Activated B cell treated with CpG ODN at 0.5 μM for 24 hours (primary cell): ENCODE data around the gene CPN2. TPM values are rescaled to one million over a fixed set of nuclear protein-coding genes. Genes with fewer than 3 reads are reported as not detected.
A peak's percentile ranks its signal among the peaks of the same experiment; 100 is the strongest.

Source experiments
- ATAC-seq: fragments of 200-7000 bp; cut with Tn5 transposase; one replicate; pipeline ENCODE4 v1.10.0; 2021; ENCODE audit warnings: low read depth, mild to moderate bottlenecking, moderate library complexity
- CTCF ChIA-PET: fragments of 350-600 bp; sonication (Branson Sonifier 250); formaldehyde crosslinking; loops from one replicate; lab custom pipeline; 2021; ENCODE audit warnings: antibody characterized with exemption; lab: Charles Lee
- POLR2A ChIA-PET: fragments of 350-600 bp; sonication (Branson Sonifier 250); formaldehyde crosslinking; loops from one replicate; lab custom pipeline; 2021; ENCODE audit warnings: antibody characterized with exemption; lab: Charles Lee
- DNase-seq: peaks from one replicate; pipeline ENCODE4 v3.0.0; 2022
- H3K27ac Mint-ChIP-seq: one replicate; pipeline ENCODE4 v1.8.0; 2020; ENCODE audit warnings: mixed read lengths
- H3K27me3 Mint-ChIP-seq: one replicate; pipeline ENCODE4 v1.8.0; 2021; ENCODE audit warnings: mixed read lengths
- H3K36me3 Mint-ChIP-seq: one replicate; pipeline ENCODE4 v1.8.0; 2021; ENCODE audit warnings: low read depth, mixed read lengths
- H3K4me1 Mint-ChIP-seq: one replicate; pipeline ENCODE4 v1.8.0; 2021; ENCODE audit warnings: mixed read lengths
- H3K4me3 Mint-ChIP-seq: one replicate; pipeline ENCODE4 v1.8.0; 2020; ENCODE audit warnings: mild to moderate bottlenecking, mixed read lengths
- H3K9me3 Mint-ChIP-seq: one replicate; pipeline ENCODE4 v1.8.0; 2020; ENCODE audit warnings: mixed read lengths
- intact Hi-C: fragments of 100-400 bp; cut with micrococcal nuclease; formaldehyde crosslinking; loops from one replicate; pipeline ENCODE4 v1.15.1; 2024
- total RNA-seq: library from RNA; stranded (reverse); gene quantifications from 2 replicates; pipeline ENCODE4 v1.2.3, GENCODE V29; 2022
- TF ChIP-seq, protein P1 (sequence below): fragments of 200-600 bp; IDR thresholded peaks from one replicate; pipeline ENCODE4 v1.8.0; 2022; ENCODE audit warnings: antibody characterized with exemption, mild to moderate bottlenecking

CPN2 gene
- total RNA-seq, 1 donor from 2014 or later = not detected

DNA sequence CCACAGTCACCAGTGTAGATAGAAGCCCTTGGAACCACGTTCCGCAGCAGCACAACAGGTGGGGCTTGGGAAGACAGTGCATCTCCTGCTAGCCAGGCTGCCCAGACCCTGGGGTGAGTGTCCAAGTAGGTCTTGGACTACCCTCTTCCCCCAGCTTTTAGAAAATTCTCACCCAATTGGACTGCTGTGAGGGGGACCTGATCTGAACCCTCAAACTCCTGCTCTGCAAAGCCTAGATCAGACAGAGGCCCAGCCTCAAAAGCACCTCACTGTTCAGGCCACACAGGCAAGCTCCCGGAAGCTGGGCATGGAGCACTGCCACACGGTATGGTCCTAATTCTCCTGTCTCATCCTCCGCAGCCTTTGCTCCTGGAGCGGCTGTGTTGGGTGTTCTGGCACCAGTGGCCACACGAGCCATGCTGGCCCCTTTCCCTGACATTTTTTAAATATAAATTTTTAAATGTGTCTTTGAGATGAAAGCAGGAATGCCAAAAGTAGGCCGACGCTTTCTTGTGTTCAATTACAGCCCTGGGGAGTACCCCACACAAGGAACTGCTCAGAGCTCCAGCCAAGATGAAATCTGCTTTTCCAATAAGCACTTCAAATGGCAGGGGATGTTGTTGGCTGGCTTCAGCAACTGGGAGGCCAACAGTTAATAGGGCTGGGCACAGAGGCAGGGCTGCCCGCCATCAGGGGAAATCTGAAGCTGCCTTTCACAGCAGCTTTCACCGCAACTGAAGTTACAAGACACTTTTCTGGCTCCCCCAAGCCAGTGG lies 40.9 kb downstream of the CPN2 start:
- TF ChIP-seq, protein P1, sequence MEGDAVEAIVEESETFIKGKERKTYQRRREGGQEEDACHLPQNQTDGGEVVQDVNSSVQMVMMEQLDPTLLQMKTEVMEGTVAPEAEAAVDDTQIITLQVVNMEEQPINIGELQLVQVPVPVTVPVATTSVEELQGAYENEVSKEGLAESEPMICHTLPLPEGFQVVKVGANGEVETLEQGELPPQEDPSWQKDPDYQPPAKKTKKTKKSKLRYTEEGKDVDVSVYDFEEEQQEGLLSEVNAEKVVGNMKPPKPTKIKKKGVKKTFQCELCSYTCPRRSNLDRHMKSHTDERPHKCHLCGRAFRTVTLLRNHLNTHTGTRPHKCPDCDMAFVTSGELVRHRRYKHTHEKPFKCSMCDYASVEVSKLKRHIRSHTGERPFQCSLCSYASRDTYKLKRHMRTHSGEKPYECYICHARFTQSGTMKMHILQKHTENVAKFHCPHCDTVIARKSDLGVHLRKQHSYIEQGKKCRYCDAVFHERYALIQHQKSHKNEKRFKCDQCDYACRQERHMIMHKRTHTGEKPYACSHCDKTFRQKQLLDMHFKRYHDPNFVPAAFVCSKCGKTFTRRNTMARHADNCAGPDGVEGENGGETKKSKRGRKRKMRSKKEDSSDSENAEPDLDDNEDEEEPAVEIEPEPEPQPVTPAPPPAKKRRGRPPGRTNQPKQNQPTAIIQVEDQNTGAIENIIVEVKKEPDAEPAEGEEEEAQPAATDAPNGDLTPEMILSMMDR = no peak
- ChIA-PET CTCF (interaction anchor here (0.9 to 1.0 kb wide), 3 partner anchors 12 to 645 kb away, joined by 3 to 5 read pairs (median 3); no protein-coding TSS in a partner anchor), POLR2A (interaction anchor here (0.9 to 2.3 kb wide), 2 partner anchors 206 to 306 kb away, joined by 3 to 8 read pairs; no protein-coding TSS in a partner anchor)
- H3K4me3 Mint-ChIP-seq = no peak overlapping the region
- H3K4me1 Mint-ChIP-seq = peaks cover 19% of the 10 kb centered on the region
- H3K27me3 Mint-ChIP-seq = peaks cover 12% of the 10 kb centered on the region
- intact Hi-C loops = no loop called here
- H3K27ac Mint-ChIP-seq = no peak overlapping the region
- no peaks in the 10 kb centered on the region for H3K36me3 Mint-ChIP-seq
- H3K9me3 Mint-ChIP-seq = no peaks in the 10 kb centered on the region
- DNase-seq = no peak
- no peak for ATAC-seq

DNA sequence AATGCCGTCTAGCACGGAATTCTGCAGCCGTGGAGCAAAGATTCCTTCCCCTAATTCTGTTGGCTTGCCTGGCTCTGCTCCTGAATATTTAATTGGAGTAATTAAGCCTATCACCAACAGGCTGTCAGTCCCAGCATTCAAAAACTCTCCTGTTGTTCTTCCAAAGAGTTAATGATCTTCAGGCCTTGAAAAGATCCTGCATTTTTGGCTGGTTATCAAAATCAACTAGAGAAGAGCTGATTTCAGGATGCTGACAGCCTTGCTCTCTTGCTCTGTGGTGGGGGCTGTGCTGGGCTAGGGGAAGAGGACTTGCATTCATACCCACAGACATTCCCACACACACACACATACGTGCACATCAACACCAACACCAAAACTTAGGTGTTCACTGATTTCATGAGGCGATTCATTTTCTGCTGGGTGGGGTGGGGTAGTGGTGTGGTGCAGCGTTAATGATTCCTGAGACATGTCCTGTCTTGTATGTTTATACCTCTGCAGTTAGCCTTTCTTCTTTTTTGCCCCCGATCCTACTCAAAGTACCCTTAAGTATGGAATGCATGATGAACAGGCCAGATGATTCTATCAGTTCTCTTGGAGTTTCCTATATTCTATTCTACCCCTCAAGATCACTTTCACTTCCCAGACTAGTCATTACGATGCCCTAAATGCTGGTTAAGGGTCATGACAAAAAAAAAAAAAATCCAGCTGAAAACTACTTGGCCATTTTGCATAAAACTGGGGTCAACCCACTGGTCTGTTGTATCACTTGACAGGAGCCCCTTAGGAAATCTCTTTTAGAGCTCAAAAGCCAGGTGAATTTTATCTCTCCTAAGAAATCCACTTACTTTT lies 42.3 kb downstream of the CPN2 start:
- Mint-ChIP-seq H3K4me3 (no peak overlapping the region), H3K36me3 (no peaks in the 10 kb centered on the region), H3K4me1 (peaks cover 15% of the 10 kb centered on the region), H3K9me3 (peaks cover 2% of the 10 kb centered on the region), H3K27me3 (peaks cover 12% of the 10 kb centered on the region), H3K27ac (no peak overlapping the region)
- ATAC-seq (no peak), DNase-seq (no peak)
- CTCF ChIA-PET = interaction anchor here (0.6 to 1.0 kb wide), 3 partner anchors 528 to 1866 kb away, joined by 3 to 5 read pairs (median 3); no protein-coding TSS in a partner anchor
- POLR2A ChIA-PET = interaction anchor here (0.5 to 3.0 kb wide), 7 partner anchors 170 to 476 kb away, joined by 3 to 21 read pairs (median 3); no protein-coding TSS in a partner anchor
- intact Hi-C loops = loop anchor here (1.0 to 5.0 kb wide), 2 partner anchors 107 to 475 kb away; no protein-coding TSS in a partner anchor
- TF ChIP-seq, protein P1 = no peak

DNA sequence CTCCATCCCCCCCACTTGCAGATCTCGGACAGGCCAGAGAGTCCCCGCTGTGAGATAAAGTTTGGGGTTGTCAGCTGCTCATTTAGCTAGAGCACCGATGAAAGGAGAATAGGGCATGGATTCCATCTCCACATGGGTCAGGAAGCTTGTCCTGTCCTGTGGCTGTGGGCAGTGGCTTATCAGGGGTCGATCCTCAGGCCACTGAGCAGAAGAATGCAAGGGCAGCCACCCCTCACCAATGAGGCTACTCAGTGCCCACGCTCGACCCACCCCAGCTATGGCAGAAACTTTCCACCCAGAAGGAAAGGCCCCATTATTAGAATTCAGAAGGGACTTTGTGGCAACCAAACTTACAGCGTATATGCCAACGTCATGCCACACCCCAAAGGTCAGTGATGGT lies 43.3 kb downstream of the CPN2 start:
- Mint-ChIP-seq H3K4me3 (peak overlapping the region; percentile 70), H3K9me3 (peaks cover 2% of the 10 kb centered on the region), H3K27me3 (peaks cover 7% of the 10 kb centered on the region), H3K27ac (peak overlapping the region; percentile 84), H3K4me1 (peaks cover 11% of the 10 kb centered on the region), H3K36me3 (no peaks in the 10 kb centered on the region)
- no peak for ATAC-seq
- POLR2A ChIA-PET = interaction anchor here (0.6 to 3.0 kb wide), 12 partner anchors 8 to 522 kb away, joined by 3 to 21 read pairs (median 5); partner anchors contain the start of gene HES1
- TF ChIP-seq, protein P1 = no peak
- CTCF ChIA-PET = interaction anchor here (1.0 to 2.5 kb wide), 4 partner anchors 8 to 642 kb away, joined by 4 to 11 read pairs (median 6); no protein-coding TSS in a partner anchor
- no peak for DNase-seq
- intact Hi-C loops = loop anchor here (1.0 to 5.0 kb wide), 7 partner anchors 53 to 439 kb away; partner anchors contain the start of gene HES1

DNA sequence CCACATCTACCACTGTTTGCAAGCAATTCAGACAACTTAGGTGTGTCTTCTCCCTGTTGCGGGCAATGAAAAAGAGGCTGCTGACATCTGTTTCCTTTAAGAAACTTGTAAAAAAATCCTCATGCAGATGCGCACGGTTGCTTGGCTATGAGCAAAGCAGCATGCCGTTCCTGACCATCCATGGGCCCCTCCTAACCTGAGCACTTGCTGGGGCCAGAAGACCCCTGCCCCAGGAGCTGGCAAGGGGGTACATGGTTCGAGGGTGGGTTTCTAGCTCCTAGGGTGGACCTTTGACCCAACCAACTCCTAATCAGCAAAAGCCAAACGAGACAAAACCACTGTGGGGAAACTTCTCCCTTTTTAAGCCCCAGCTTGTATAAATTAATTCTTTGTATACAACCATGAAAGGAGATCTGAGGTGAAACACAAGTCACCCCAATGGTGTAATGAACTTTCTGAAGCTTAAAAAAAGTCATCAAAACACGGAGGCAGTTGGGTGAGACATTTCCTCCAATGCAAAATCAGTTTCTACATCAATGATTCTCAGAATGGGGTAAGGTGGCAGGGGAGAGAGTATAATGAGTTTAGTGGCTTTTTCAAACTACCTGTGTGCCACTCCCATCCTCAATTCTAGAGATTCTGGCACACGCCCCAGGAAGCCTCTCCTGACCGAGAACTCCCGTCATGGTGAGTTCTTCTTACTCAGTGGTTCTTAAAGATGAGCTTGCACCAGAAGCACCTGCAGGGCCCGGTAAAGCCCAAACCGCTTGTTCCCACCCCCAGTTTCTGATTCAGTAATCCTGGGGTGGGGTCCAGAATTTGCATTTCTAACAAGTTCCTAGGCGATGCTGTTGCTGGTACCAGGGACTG lies 44.1 kb downstream of the CPN2 start:
- Mint-ChIP-seq H3K9me3 (peaks cover 2% of the 10 kb centered on the region), H3K27me3 (peaks cover 1% of the 10 kb centered on the region), H3K4me3 (peak overlapping the region; percentile 70), H3K36me3 (no peaks in the 10 kb centered on the region), H3K4me1 (peaks cover 3% of the 10 kb centered on the region), H3K27ac (peak overlapping the region; percentile 84)
- ChIA-PET POLR2A (interaction anchor here (0.6 to 3.0 kb wide), 15 partner anchors 9 to 521 kb away, joined by 3 to 21 read pairs (median 4); partner anchors contain the start of gene HES1), CTCF (interaction anchor here (0.7 to 2.5 kb wide), 8 partner anchors 9 to 642 kb away, joined by 3 to 11 read pairs (median 4); no protein-coding TSS in a partner anchor)
- TF ChIP-seq, protein P1 = no peak
- intact Hi-C loops = loop anchor here (1.0 to 5.0 kb wide), 8 partner anchors 52 to 438 kb away; partner anchors contain the start of gene HES1
- DNase-seq = no peak
- ATAC-seq = peak; percentile 69
